Pancreas (tissue), 10 donors: ENCODE measurements around the gene CDA. TPM values are rescaled to one million over a fixed set of nuclear protein-coding genes. Genes with fewer than 3 reads are reported as not detected.
"Not testable (repeated sequence)": the region's sequence is repeated elsewhere in the genome, so short reads cannot be mapped to it uniquely, and the experiment has no call there.

Experiments
- ATAC-seq, 4 donors: fragments of 200-7000 bp; cut with Tn5 transposase; one replicate each; pipeline versions ENCODE4 v1.8.0 to v1.9.1; 2020; ENCODE audit warnings: mild to moderate bottlenecking in 4 of 4, moderate library complexity in 4 of 4
- DNase-seq, 6 donors: peaks; one replicate each; pipeline ENCODE4 v3.0.0-alpha.2; 2020
- FAIRE-seq: peaks from 2 replicates; lab custom pipeline; 2012; peaks lifted over from hg19 to GRCh38; lab: Jason Lieb, UNC
- H3K27ac ChIP-seq, 4 donors: fragments of 200-600 bp; sonication (generic); 1 replicate in 3 of 4; 2 replicates in 1 of 4; pipeline versions ENCODE4 v1.5.0 to v1.8.0; 2020
- H3K27me3 ChIP-seq, 4 donors: fragments of 200-600 bp; one replicate each; pipeline ENCODE4 v1.8.0; 2021
- H3K36me3 ChIP-seq, 3 donors: fragments of 200-600 bp; sonication (generic) in 1 of 3; one replicate each; pipeline versions ENCODE4 v1.5.0 to v1.8.0; 2020 to 2021
- H3K4me1 ChIP-seq, 3 donors: fragments of 200-600 bp; one replicate each; pipeline ENCODE4 v1.8.0; 2021
- H3K4me3 ChIP-seq, 4 donors: fragments of 200-600 bp; sonication (generic) in 2 of 4; one replicate each; pipeline versions ENCODE4 v1.5.0 to v1.8.0; 2020 to 2021
- H3K9me3 ChIP-seq, 4 donors: fragments of 200-600 bp; one replicate each; pipeline ENCODE4 v1.8.0; 2021
- WGBS, 2 donors: extraction: QIAGEN DNeasy Blood & Tissue Kit; methylation state at CpG; one replicate each; pipeline ENCODE4 v1.1.7; 2013; 5-methylcytosine and 5-hydroxymethylcytosine counted together
- intact Hi-C, 3 donors: fragments of 100-400 bp; cut with DNase I; formaldehyde crosslinking; loops; one replicate each; pipeline versions ENCODE4 v1.11.1 to v1.14.2; 2022
- polyA plus RNA-seq, 2 donors: library from polyadenylated mRNA; stranded (reverse); fragments of 200-250 nt; gene quantifications; one replicate each; pipeline ENCODE4 v1.2.3, GENCODE V29; 2013
- total RNA-seq, 6 donors: library from RNA; stranded (reverse); fragmentation: NEBNext Ultra II Directional in 4 of 6; extraction: Animal tissue kit (Norgen Biotek cat#: 25700) in 4 of 6; gene quantifications; one replicate each; pipeline versions ENCODE4 v1.2.1 to v1.2.4, GENCODE V29; 2021 to 2023
- TF ChIP-seq, protein P1 (sequence below), 4 donors: fragments of 200-600 bp; sonication (generic) in 3 of 4; IDR thresholded peaks; one replicate each; pipeline versions ENCODE4 v1.5.0 to v1.8.0; 2021; ENCODE audit warnings: antibody characterized with exemption in 4 of 4
- donor health status: healthy with polysubstance abuse.
- donor health status: DM: no; HTN: no; CAD: no; lungs with moderate emphysema.
- donor health status: DM: no; HTN: no; CAD: no.
- donor health status: control.
- donor health status: control.
- donor health status: Bipolar disorder and iron deficiency.
- donor health status: DM: yes; HTN: yes; CAD: no.
- donor health status: DM: no; HTN: no; CAD: no.
- donor health status: DM: no; HTN: no; CAD: no.
- donor health status: DM: yes; HTN: yes; CAD: no.

CDA gene
- total and polyA plus RNA-seq, 8 donors, result 0.16 to 1.2 (median 0.49) TPM; not detected in 1

DNA sequence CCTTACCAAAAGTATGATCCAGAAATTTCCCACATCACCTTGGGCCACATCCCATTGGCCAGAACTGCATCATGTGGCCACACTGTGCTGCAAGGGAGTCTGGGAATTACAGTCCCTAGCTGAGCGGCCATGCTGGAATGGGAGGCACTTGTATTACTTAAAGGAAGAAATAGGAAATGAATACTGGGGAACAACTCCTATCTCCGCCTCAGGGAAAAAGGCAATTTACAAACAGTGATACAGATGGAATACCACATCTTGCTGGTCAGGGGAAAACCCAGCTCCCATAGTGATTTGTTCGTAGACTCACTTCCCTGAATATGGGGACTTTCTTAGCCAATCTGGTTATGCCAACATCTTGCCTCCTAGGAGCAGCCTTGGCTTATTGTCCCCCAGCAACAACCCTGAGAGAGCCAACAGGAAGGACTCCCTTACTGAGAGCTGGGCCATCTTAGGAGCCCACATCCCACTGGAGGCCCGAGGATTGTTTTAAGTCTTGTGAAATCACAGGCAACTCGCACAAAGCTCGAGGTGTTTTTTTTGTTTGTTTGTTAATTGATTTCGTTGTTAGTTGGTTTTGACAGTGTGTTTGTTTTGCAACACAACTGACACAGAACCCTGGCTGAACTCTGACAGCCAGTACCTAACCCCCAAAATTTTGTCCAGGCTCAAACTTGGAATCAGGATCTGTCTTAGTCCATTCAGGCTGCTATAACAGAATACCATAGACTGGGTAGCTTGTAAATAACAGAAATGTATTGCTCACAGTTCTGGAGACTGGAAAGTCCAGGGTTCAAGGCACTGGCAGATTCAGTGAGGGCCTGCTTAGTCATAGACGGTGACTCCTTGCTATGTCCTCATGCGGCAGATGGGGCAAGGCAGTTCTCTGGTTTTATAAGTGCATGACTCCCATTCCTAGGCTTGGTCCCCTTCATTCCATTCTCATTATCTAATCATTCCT, 14.9 kb downstream of the CDA start:
- Histone ChIP-seq H3K4me1 (no peaks in the 10 kb centered on the region), H3K9me3 (no peaks in the 10 kb centered on the region), H3K36me3 (no peaks in the 10 kb centered on the region), H3K27ac (no peak overlapping the region), H3K27me3 (no peaks in the 10 kb centered on the region), H3K4me3 (no peak overlapping the region)
- 74 to 82% methylated on average over 9 of the region's 9 CpGs for WGBS, 2 donors
- intact Hi-C loops, result no loop called here
- ATAC-seq (peak in 1 of 4 donors; percentile 37), FAIRE-seq (no peak), DNase-seq (no peak)
- TF ChIP-seq, protein P1, sequence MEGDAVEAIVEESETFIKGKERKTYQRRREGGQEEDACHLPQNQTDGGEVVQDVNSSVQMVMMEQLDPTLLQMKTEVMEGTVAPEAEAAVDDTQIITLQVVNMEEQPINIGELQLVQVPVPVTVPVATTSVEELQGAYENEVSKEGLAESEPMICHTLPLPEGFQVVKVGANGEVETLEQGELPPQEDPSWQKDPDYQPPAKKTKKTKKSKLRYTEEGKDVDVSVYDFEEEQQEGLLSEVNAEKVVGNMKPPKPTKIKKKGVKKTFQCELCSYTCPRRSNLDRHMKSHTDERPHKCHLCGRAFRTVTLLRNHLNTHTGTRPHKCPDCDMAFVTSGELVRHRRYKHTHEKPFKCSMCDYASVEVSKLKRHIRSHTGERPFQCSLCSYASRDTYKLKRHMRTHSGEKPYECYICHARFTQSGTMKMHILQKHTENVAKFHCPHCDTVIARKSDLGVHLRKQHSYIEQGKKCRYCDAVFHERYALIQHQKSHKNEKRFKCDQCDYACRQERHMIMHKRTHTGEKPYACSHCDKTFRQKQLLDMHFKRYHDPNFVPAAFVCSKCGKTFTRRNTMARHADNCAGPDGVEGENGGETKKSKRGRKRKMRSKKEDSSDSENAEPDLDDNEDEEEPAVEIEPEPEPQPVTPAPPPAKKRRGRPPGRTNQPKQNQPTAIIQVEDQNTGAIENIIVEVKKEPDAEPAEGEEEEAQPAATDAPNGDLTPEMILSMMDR (IDR thresholded peaks at IDR 0.05), result no peak

DNA sequence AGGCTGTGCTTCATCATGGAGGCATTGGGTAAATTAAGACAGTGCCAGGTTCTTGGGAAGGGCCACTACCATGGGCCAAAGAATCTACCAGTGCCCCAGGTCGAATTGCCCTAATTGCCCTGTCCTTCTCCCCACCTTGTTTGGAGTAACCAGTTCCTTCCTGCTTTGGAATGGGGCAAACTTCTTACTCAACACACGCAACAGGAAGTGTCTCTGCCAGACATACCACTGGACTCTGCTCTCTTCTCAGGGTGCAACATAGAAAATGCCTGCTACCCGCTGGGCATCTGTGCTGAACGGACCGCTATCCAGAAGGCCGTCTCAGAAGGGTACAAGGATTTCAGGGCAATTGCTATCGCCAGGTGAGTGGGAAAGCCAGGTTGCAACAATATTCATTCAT, 15.8 kb downstream of the CDA start:
- no peaks in the 10 kb centered on the region for H3K36me3 ChIP-seq
- H3K27me3 ChIP-seq, result no peaks in the 10 kb centered on the region
- DNase-seq (no peak), ATAC-seq (no peak), FAIRE-seq (no peak)
- H3K9me3 ChIP-seq, result no peaks in the 10 kb centered on the region
- no peak overlapping the region for H3K27ac ChIP-seq
- intact Hi-C loops, result no loop called here
- H3K4me1 ChIP-seq, result no peaks in the 10 kb centered on the region
- TF ChIP-seq, protein P1 (IDR thresholded peaks at IDR 0.05), result no peak
- no peak overlapping the region for H3K4me3 ChIP-seq
- 81 to 84% methylated on average over 7 of the region's 7 CpGs for WGBS, 2 donors

- intact Hi-C loops, H3K27me3 ChIP-seq, H3K4me3 ChIP-seq, FAIRE-seq, H3K9me3 ChIP-seq, DNase-seq, H3K4me1 ChIP-seq, ATAC-seq, H3K36me3 ChIP-seq, H3K27ac ChIP-seq: not testable (repeated sequence)
- WGBS, 2 donors, result 73 to 77% methylated on average over 6 of the region's 7 CpGs
These were observed 18.1 kb downstream of the CDA start for GRCh38 chr1:20606801-20607570.

GRCh38 chr1:20609541-20609940, 20.6 kb downstream of the CDA start:
- H3K9me3 ChIP-seq, result no peaks in the 10 kb centered on the region
- H3K36me3 ChIP-seq, result no peaks in the 10 kb centered on the region
- no peaks in the 10 kb centered on the region for H3K27me3 ChIP-seq
- DNase-seq (no peak), FAIRE-seq (no peak), ATAC-seq (no peak)
- no peaks in the 10 kb centered on the region for H3K4me1 ChIP-seq
- 73 to 74% methylated on average over 6 of the region's 6 CpGs for WGBS, 2 donors
- no peak overlapping the region for H3K27ac ChIP-seq
- intact Hi-C loops, result no loop called here
- TF ChIP-seq, protein P1 (IDR thresholded peaks at IDR 0.05), result no peak
- no peak overlapping the region for H3K4me3 ChIP-seq

GRCh38 chr1:20610970-20611369, 22.1 kb downstream of the CDA start:
- Histone ChIP-seq H3K27me3 (no peaks in the 10 kb centered on the region), H3K27ac (no peak overlapping the region), H3K4me1 (no peaks in the 10 kb centered on the region), H3K4me3 (no peak overlapping the region), H3K9me3 (no peaks in the 10 kb centered on the region), H3K36me3 (no peaks in the 10 kb centered on the region)
- ATAC-seq, result no peak
- TF ChIP-seq, protein P1 (IDR thresholded peaks at IDR 0.05), result no peak
- no peak for DNase-seq
- 97 to 100% methylated on average over 2 of the region's 2 CpGs for WGBS, 2 donors
- intact Hi-C loops, result no loop called here
- FAIRE-seq, result no peak
